ENCODE measurements around the gene GNPNAT1.

Gene GNPNAT1

GRCh38 chr14:52802597-52802996 lies 11.2 kb upstream of the GNPNAT1 start:
- TF ChIP-seq CTCF (IDR thresholded peaks at IDR 0.05; ENCODE audit: insufficient read depth, low read length) (no peak), GABPA (IDR thresholded peaks at IDR 0.05; ENCODE audit: low read depth) (no peak)
- no peak for DNase-seq (ENCODE audit: low read depth in 1 of 2, low spot score in 1 of 2)
- no peaks in the 10 kb centered on the region for H3K27me3 ChIP-seq (ENCODE audit: insufficient read depth, poor library complexity, severe bottlenecking)
- no peak overlapping the region for H3K27ac ChIP-seq (replicated peaks)
- no peak overlapping the region for H3K4me3 ChIP-seq (replicated peaks; ENCODE audit: insufficient read depth, low read length)

- TF ChIP-seq REST (IDR thresholded peaks at IDR 0.05; ENCODE audit: insufficient replicate concordance, low read depth) (no peak), CTCF (IDR thresholded peaks at IDR 0.05; ENCODE audit: insufficient read depth, low read length) (no peak), GABPA (IDR thresholded peaks at IDR 0.05; ENCODE audit: low read depth) (no peak), POLR2AphosphoS5 (IDR thresholded peaks at IDR 0.05; ENCODE audit: low read depth) (no peak), SPI1 (IDR thresholded peaks at IDR 0.05; ENCODE audit: borderline replicate concordance, low read depth) (no peak)
- no peak overlapping the region for H3K27ac ChIP-seq (replicated peaks)
- DNase-seq (ENCODE audit: low read depth in 1 of 2, low spot score in 1 of 2) = no peak
Measured at GRCh38 chr14:52801014-52801712, 9.8 kb upstream of the GNPNAT1 start.

GRCh38 chr14:52798826-52799225 lies 7.4 kb upstream of the GNPNAT1 start:
- TF ChIP-seq REST (IDR thresholded peaks at IDR 0.05; ENCODE audit: insufficient replicate concordance, low read depth) = no peak
- no peak for TF ChIP-seq POLR2AphosphoS5 (IDR thresholded peaks at IDR 0.05; ENCODE audit: low read depth)
- no peak for TF ChIP-seq GABPA (IDR thresholded peaks at IDR 0.05; ENCODE audit: low read depth)
- TF ChIP-seq CTCF (IDR thresholded peaks at IDR 0.05; ENCODE audit: insufficient read depth, low read length) = no peak
- no peak for TF ChIP-seq SPI1 (IDR thresholded peaks at IDR 0.05; ENCODE audit: borderline replicate concordance, low read depth)
- H3K4me3 ChIP-seq (replicated peaks; ENCODE audit: insufficient read depth, low read length) = no peak overlapping the region
- DNase-seq (ENCODE audit: low read depth in 1 of 2, low spot score in 1 of 2) = no peak
- H3K27me3 ChIP-seq (ENCODE audit: insufficient read depth, poor library complexity, severe bottlenecking) = no peaks in the 10 kb centered on the region
- no peak overlapping the region for H3K27ac ChIP-seq (replicated peaks)

More at GRCh38 chr14:52801014-52801712, 9.8 kb upstream of the GNPNAT1 start:
- no peak overlapping the region for H3K4me3 ChIP-seq (replicated peaks; ENCODE audit: insufficient read depth, low read length)
- no peaks in the 10 kb centered on the region for H3K27me3 ChIP-seq (ENCODE audit: insufficient read depth, poor library complexity, severe bottlenecking)

GRCh38 chr14:52797653-52798052 lies 6.2 kb upstream of the GNPNAT1 start:
- TF ChIP-seq GABPA (IDR thresholded peaks at IDR 0.05; ENCODE audit: low read depth) = no peak
- TF ChIP-seq SPI1 (IDR thresholded peaks at IDR 0.05; ENCODE audit: borderline replicate concordance, low read depth) = no peak
- no peak for TF ChIP-seq CTCF (IDR thresholded peaks at IDR 0.05; ENCODE audit: insufficient read depth, low read length)
- no peak for TF ChIP-seq REST (IDR thresholded peaks at IDR 0.05; ENCODE audit: insufficient replicate concordance, low read depth)
- no peak for TF ChIP-seq POLR2AphosphoS5 (IDR thresholded peaks at IDR 0.05; ENCODE audit: low read depth)
- no peak overlapping the region for H3K27ac ChIP-seq (replicated peaks)
- no peak overlapping the region for H3K4me3 ChIP-seq (replicated peaks; ENCODE audit: insufficient read depth, low read length)
- no peaks in the 10 kb centered on the region for H3K27me3 ChIP-seq (ENCODE audit: insufficient read depth, poor library complexity, severe bottlenecking)
- DNase-seq (ENCODE audit: low read depth in 1 of 2, low spot score in 1 of 2) = no peak

Measured in HL-60 (cell line).